Natural killer cell (primary cell): ENCODE measurements around the gene IL1RAPL2. TPM values are rescaled to one million over a fixed set of nuclear protein-coding genes. Genes with fewer than 3 reads are reported as not detected.
"Not testable (repeated sequence)": the region's sequence is repeated elsewhere in the genome, so short reads cannot be mapped to it uniquely, and the experiment has no call there.

ENCODE experiments used
- ATAC-seq, 3 donors: fragments of 150-1000 bp in 2 of 3; fragments of 200-7000 bp in 1 of 3; cut with Tn5 transposase; 1 replicate in 1 of 3; 2 replicates in 2 of 3; pipeline ENCODE4 v1.10.0; 2021; ENCODE audit warnings: mild to moderate bottlenecking in 2 of 3, moderate library complexity in 2 of 3
- DNase-seq, 2 donors: peaks; one replicate each; pipeline versions ENCODE4 v3.0.0 to v3.0.0-alpha.2; 2013 to 2021; ENCODE audit warnings: mixed read lengths in 1 of 2
- H3K27ac ChIP-seq: one replicate; pipeline ENCODE4 v1.5.1; 2013; ENCODE audit warnings: mild to moderate bottlenecking, low read length
- H3K27me3 ChIP-seq: one replicate; pipeline ENCODE4 v1.6.1; 2013; ENCODE audit warnings: low read length; ENCODE audit not compliant: control insufficient read depth, insufficient read depth
- H3K36me3 ChIP-seq: one replicate; pipeline ENCODE4 v1.6.1; 2013; ENCODE audit warnings: low read length; ENCODE audit not compliant: control insufficient read depth, insufficient read depth
- H3K4me1 ChIP-seq: one replicate; pipeline ENCODE4 v1.6.1; 2013; ENCODE audit warnings: low read length; ENCODE audit not compliant: control insufficient read depth, insufficient read depth
- H3K4me3 ChIP-seq: one replicate; pipeline ENCODE4 v1.5.1; 2013; ENCODE audit warnings: low read length
- H3K9me3 ChIP-seq: one replicate; pipeline ENCODE4 v1.6.1; 2013; ENCODE audit warnings: low read length; ENCODE audit not compliant: control insufficient read depth, insufficient read depth
- H3K27ac Mint-ChIP-seq, 2 donors: one replicate each; pipeline ENCODE4 v1.8.0; 2022; ENCODE audit warnings: mild to moderate bottlenecking in 2 of 2, mixed read lengths in 2 of 2, moderate library complexity in 1 of 2
- H3K27me3 Mint-ChIP-seq, 2 donors: one replicate each; pipeline ENCODE4 v1.8.0; 2022; ENCODE audit warnings: low read depth in 2 of 2, mixed read lengths in 2 of 2
- H3K36me3 Mint-ChIP-seq: one replicate; pipeline ENCODE4 v1.8.0; 2022; ENCODE audit warnings: mixed read lengths
- H3K4me1 Mint-ChIP-seq, 2 donors: one replicate each; pipeline ENCODE4 v1.8.0; 2022; ENCODE audit warnings: mixed read lengths in 2 of 2
- H3K4me3 Mint-ChIP-seq: one replicate; pipeline ENCODE4 v1.8.0; 2022; ENCODE audit warnings: mild to moderate bottlenecking, moderate library complexity, mixed read lengths
- H3K9me3 Mint-ChIP-seq, 2 donors: one replicate each; pipeline ENCODE4 v1.8.0; 2022; ENCODE audit warnings: mixed read lengths in 2 of 2
- WGBS: methylation state at CpG from one replicate; pipeline ENCODE4 v1.1.7; 2013; ENCODE audit warnings: missing lambda C conversion rate; ENCODE audit not compliant: insufficient coverage; 5-methylcytosine and 5-hydroxymethylcytosine counted together
- intact Hi-C: fragments of 100-400 bp; cut with micrococcal nuclease; formaldehyde crosslinking; loops from one replicate; pipeline ENCODE4 v1.14.2; 2022
- total RNA-seq, 4 donors: library from RNA; stranded (reverse); fragments of 120-200 nt in 1 of 4; gene quantifications; one replicate each; pipeline versions ENCODE4 v1.2.3 to v1.2.4, GENCODE V29; 2013 to 2022
- TF ChIP-seq, protein P1 (sequence below): fragments of 200-600 bp; IDR thresholded peaks from one replicate; pipeline ENCODE4 v1.8.0; 2022; ENCODE audit warnings: antibody characterized with exemption

The IL1RAPL2 gene
- total RNA-seq, 3 donors from 2014 or later (not counting 1 experiment from before 2014, with no cell fraction given): not detected

DNA sequence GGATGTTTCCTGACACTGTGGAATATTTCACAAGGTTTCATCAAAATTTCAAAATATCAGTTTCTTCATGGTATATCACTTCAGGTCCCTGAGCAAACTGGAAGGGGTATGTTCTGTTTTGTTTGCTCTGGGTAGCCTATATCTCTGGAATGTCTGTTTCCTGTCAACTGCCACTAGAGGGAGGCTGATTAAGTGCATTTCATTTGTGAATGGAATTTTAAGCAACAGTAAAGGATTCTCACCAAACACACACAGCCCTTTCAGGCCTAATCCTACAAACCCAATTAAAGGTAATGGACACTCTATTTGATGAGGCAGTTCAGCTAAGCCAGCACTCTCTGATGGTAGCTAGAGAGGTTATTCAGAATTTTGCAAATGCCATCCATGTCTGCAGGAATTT is 347.3 kb downstream of the IL1RAPL2 start:
- intact Hi-C loops: no loop called here
- no peak overlapping the region for H3K4me3 Mint-ChIP-seq
- H3K27me3 ChIP-seq: no peaks in the 10 kb centered on the region
- no peak overlapping the region for H3K27ac ChIP-seq
- peaks cover 0 to 5% of the 10 kb centered on the region in 2 donors for H3K4me1 Mint-ChIP-seq
- DNase-seq (peak in 1 of 2 donors; percentile 4), ATAC-seq (no peak)
- H3K4me1 ChIP-seq: no peaks in the 10 kb centered on the region
- TF ChIP-seq, protein P1, sequence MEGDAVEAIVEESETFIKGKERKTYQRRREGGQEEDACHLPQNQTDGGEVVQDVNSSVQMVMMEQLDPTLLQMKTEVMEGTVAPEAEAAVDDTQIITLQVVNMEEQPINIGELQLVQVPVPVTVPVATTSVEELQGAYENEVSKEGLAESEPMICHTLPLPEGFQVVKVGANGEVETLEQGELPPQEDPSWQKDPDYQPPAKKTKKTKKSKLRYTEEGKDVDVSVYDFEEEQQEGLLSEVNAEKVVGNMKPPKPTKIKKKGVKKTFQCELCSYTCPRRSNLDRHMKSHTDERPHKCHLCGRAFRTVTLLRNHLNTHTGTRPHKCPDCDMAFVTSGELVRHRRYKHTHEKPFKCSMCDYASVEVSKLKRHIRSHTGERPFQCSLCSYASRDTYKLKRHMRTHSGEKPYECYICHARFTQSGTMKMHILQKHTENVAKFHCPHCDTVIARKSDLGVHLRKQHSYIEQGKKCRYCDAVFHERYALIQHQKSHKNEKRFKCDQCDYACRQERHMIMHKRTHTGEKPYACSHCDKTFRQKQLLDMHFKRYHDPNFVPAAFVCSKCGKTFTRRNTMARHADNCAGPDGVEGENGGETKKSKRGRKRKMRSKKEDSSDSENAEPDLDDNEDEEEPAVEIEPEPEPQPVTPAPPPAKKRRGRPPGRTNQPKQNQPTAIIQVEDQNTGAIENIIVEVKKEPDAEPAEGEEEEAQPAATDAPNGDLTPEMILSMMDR: no peak
- no peaks in the 10 kb centered on the region for H3K27me3 Mint-ChIP-seq
- no peaks in the 10 kb centered on the region for H3K36me3 ChIP-seq
- no peak overlapping the region for H3K27ac Mint-ChIP-seq
- H3K4me3 ChIP-seq: no peak overlapping the region
- no peaks in the 10 kb centered on the region for H3K9me3 Mint-ChIP-seq
- no peaks in the 10 kb centered on the region for H3K36me3 Mint-ChIP-seq
- no peaks in the 10 kb centered on the region for H3K9me3 ChIP-seq

DNA sequence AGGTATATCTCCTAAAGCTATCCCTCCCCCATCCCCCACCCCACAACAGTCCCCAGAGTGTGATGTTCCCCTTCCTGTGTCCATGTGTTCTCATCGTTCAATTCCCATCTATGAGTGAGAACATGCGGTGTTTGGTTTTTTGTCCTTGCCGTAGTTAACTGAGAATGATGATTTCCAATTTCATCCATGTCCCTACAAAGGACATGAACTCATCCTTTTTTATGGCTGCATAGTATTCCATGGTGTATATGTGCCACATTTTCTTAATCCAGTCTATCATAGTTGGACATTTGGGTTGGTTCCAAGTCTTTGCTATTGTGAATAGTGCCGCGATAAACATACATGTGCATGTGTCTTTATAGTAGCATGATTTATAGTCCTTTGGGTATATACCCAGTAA is 348.7 kb downstream of the IL1RAPL2 start:
- H3K9me3 Mint-ChIP-seq, H3K4me3 ChIP-seq, H3K27ac ChIP-seq, H3K4me1 ChIP-seq, H3K36me3 ChIP-seq, H3K4me3 Mint-ChIP-seq, H3K27ac Mint-ChIP-seq, H3K36me3 Mint-ChIP-seq, intact Hi-C loops, H3K27me3 Mint-ChIP-seq, H3K9me3 ChIP-seq, DNase-seq, H3K27me3 ChIP-seq, H3K4me1 Mint-ChIP-seq, ATAC-seq: not testable (repeated sequence)
- WGBS: no CpG with 5 or more reads among the region's 5 CpGs

DNA sequence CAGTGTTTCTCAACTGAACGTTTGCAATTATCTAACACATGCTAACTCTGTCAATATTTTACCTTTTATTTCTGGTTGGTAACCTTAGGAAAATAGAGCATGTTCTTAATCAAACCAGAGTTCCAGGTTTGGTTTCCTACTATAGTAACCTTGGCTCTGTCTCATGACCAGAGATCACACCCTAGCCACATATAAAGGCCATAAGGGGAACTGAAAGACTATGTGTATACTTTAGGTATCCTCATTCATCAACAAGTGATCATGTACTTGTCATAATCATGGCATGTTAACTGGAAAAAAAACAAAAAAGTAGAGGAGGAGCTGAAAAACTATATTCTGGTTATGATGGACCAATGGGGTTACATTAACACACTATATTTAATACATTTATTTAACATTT is 352.1 kb downstream of the IL1RAPL2 start:
- H3K27ac ChIP-seq: no peak overlapping the region
- Mint-ChIP-seq H3K4me3 (no peak overlapping the region), H3K9me3 (no peaks in the 10 kb centered on the region), H3K4me1 (no peaks in the 10 kb centered on the region), H3K27ac (no peak overlapping the region), H3K36me3 (no peaks in the 10 kb centered on the region), H3K27me3 (no peaks in the 10 kb centered on the region)
- intact Hi-C loops: no loop called here
- WGBS: no CpG with 5 or more reads among the region's 1 CpG
- ATAC-seq (no peak), DNase-seq (no peak)
- TF ChIP-seq, protein P1: no peak
- no peaks in the 10 kb centered on the region for H3K9me3 ChIP-seq
- H3K36me3 ChIP-seq: no peaks in the 10 kb centered on the region
- H3K4me3 ChIP-seq: no peak overlapping the region
- H3K4me1 ChIP-seq: no peaks in the 10 kb centered on the region
- no peaks in the 10 kb centered on the region for H3K27me3 ChIP-seq

DNA sequence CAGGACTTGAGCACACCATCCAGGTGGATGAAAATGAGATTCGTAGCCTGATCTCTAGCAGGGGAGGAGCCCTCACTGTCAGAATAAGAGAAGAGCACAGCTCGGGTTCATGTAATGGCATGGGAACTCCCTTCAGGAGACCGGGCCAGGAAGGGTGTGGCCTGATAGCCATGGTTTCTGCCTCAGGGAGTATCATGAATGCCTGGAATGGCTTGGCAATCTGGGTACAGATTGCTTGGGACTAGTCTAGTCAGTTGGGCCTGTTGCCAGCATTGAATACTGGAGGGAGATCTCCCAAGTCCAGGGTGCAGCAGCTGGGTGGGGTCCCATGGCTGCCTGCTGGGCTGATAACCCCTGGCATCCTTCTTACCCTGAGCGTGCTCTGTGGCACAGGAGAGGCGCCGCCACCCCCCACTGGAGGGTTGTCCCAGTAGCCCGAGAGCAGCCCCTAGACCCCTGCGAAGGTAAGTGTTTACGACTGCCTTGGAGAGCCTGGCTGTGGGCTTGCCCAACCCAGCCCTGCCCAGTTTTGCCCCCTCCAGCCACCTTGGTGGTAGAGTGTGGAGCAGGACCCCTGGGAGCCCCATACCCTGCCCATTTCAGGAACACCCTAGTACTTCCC is 355.7 kb downstream of the IL1RAPL2 start:
- Histone ChIP-seq H3K4me3 (no peak overlapping the region), H3K36me3 (no peaks in the 10 kb centered on the region), H3K27me3 (no peaks in the 10 kb centered on the region), H3K27ac (no peak overlapping the region), H3K9me3 (no peaks in the 10 kb centered on the region), H3K4me1 (no peaks in the 10 kb centered on the region)
- no peak overlapping the region for H3K27ac Mint-ChIP-seq
- ATAC-seq (no peak), DNase-seq (no peak)
- intact Hi-C loops: no loop called here
- 91% methylated on average over 8 of the region's 9 CpGs for WGBS
- no peaks in the 10 kb centered on the region for H3K9me3 Mint-ChIP-seq
- no peak overlapping the region for H3K4me3 Mint-ChIP-seq
- no peaks in the 10 kb centered on the region for H3K36me3 Mint-ChIP-seq
- H3K27me3 Mint-ChIP-seq: no peaks in the 10 kb centered on the region
- TF ChIP-seq, protein P1: no peak
- no peaks in the 10 kb centered on the region for H3K4me1 Mint-ChIP-seq
